K562 (cell line): Measurements from ENCODE around the gene CAV1. TPM values are rescaled to one million over a fixed set of nuclear protein-coding genes. Genes with fewer than 3 reads are reported as not detected.

Experiments used
- ARID2 ChIP-seq: fragments of 450-650 bp; IDR thresholded peaks from 2 replicates; pipeline ENCODE4 v1.6.1; 2017; ENCODE audit warnings: antibody characterized with exemption, mild to moderate bottlenecking
- BACH1 ChIP-seq: fragments of 200-800 bp; sonication (Bioruptor generic); IDR thresholded peaks from 2 replicates; pipeline ENCODE4 v1.6.1; 2016; ENCODE audit warnings: missing genetic modification characterization, missing compliant biosample characterization
- BMI1 ChIP-seq: fragments of 150-350 bp; IDR thresholded peaks from 2 replicates; pipeline ENCODE4 v1.6.1; 2014; ENCODE audit warnings: low read length
- CAMTA2 ChIP-seq: fragments of 250-450 bp; sonication (Bioruptor Pico); conservative IDR thresholded peaks from 2 replicates; pipeline ENCODE4 v1.5.1; 2022
- EP300 ChIP-seq: IDR thresholded peaks from 2 replicates; pipeline ENCODE4 v1.6.1; 2012; ENCODE audit warnings: low read length, improper control_type of control experiment
- GABPA ChIP-seq: fragments of 200-800 bp; sonication (Bioruptor generic); conservative IDR thresholded peaks from 2 replicates; pipeline ENCODE4 v1.6.1; 2016; ENCODE audit warnings: low read depth, missing genetic modification characterization, missing compliant biosample characterization
- JUNB ChIP-seq: fragments of 450-650 bp; formaldehyde crosslinking; conservative IDR thresholded peaks from 2 replicates; pipeline ENCODE4 v1.4.0; 2020; ENCODE audit warnings: mild to moderate bottlenecking
- MECOM ChIP-seq: fragments of 250-450 bp; sonication (Bioruptor Pico); IDR thresholded peaks from 2 replicates; pipeline ENCODE4 v1.8.0; 2022; ENCODE audit warnings: inconsistent platforms
- NR3C1 ChIP-seq: sonication (generic); formaldehyde crosslinking; IDR thresholded peaks from 2 replicates; pipeline ENCODE4 v1.8.1; 2022; ENCODE audit warnings: missing genetic modification reagents
- RBM34 ChIP-seq: fragments of 200-400 bp; formaldehyde crosslinking; IDR thresholded peaks from 2 replicates; pipeline ENCODE4 v1.6.1; 2018; ENCODE audit warnings: low read length, borderline replicate concordance; ENCODE audit not compliant: insufficient read depth
- TRIM24 ChIP-seq, 2 experiments: fragments of 450-650 bp; IDR thresholded peaks; 2 replicates each; pipeline ENCODE4 v1.6.1; 2016
- ZNF12 ChIP-seq: sonication (generic); formaldehyde crosslinking; IDR thresholded peaks from 2 replicates; pipeline ENCODE4 v1.4.0; 2020; ENCODE audit warnings: mild to moderate bottlenecking, missing genetic modification reagents
- ZNF232 ChIP-seq: sonication (generic); formaldehyde crosslinking; IDR thresholded peaks from 2 replicates; pipeline ENCODE4 v1.8.0; 2022; ENCODE audit warnings: mild to moderate bottlenecking, missing genetic modification reagents
- ZNF239 ChIP-seq: fragments of 250-450 bp; sonication (Bioruptor Pico); IDR thresholded peaks from 2 replicates; pipeline ENCODE4 v1.4.0; 2020; ENCODE audit warnings: mild to moderate bottlenecking
- ZNF444 ChIP-seq: fragments of 250-450 bp; sonication (Bioruptor Pico); IDR thresholded peaks from 2 replicates; pipeline ENCODE4 v1.4.0; 2020; ENCODE audit warnings: mild to moderate bottlenecking, moderate library complexity
- ZNF584 ChIP-seq: fragments of 200-800 bp; sonication (Bioruptor generic); IDR thresholded peaks from 2 replicates; pipeline ENCODE4 v1.6.1; 2016; ENCODE audit warnings: low read depth, mild to moderate bottlenecking, missing genetic modification characterization, missing compliant biosample characterization
- polyA plus RNA-seq, 8 experiments: library from polyadenylated mRNA; depleted of rRNA in 4 of 8; stranded (reverse) in 5 of 8; unstranded in 3 of 8; fragments of >200 nt; fragmentation: Nextera tagmentation in 2 of 8; fragmentation: Illumina TruSeq in 1 of 8; extraction: Ambion mirVana in 2 of 8; extraction: Trizol in 1 of 8; gene quantifications; 2 replicates each; pipeline versions ENCODE4 v1.2.1 to v1.2.3, GENCODE V29; 2011 to 2014; ENCODE audit warnings: inconsistent platforms in 1 of 8, missing spikeins in 1 of 8
- total RNA-seq, 7 experiments: library from RNA; depleted of rRNA in 6 of 7; stranded (reverse); fragments of >200 nt in 6 of 7; fragmentation: Illumina TruSeq in 2 of 7; extraction: Trizol in 2 of 7; gene quantifications; 2 replicates each; pipeline versions ENCODE4 v1.2.1 to v1.2.3, GENCODE V29; 2011 to 2021; ENCODE audit warnings: low replicate concordance in 1 of 7
- TF ChIP-seq, protein P1 (sequence below): sonication (generic); formaldehyde crosslinking; IDR thresholded peaks from 2 replicates; pipeline ENCODE4 v1.8.0; 2023; ENCODE audit warnings: missing genetic modification reagents, mild to moderate bottlenecking, borderline replicate concordance
- TF ChIP-seq, protein P2 (sequence below): fragments of 150-350 bp; IDR thresholded peaks from 2 replicates; pipeline ENCODE4 v1.6.1; 2014; ENCODE audit warnings: low read depth, mild to moderate bottlenecking, low read length, borderline replicate concordance
- TF ChIP-seq, protein P3 (sequence below): fragments of 250-450 bp; sonication (Bioruptor Pico); IDR thresholded peaks from 2 replicates; pipeline ENCODE4 v1.6.1; 2021; ENCODE audit warnings: mild to moderate bottlenecking
- TF ChIP-seq, protein P4 (sequence below), 2 experiments: fragments of 200-800 bp in 1 of 2; sonication (Bioruptor generic) in 1 of 2; sonication (generic) in 1 of 2; formaldehyde crosslinking in 1 of 2; IDR thresholded peaks in 1 of 2; conservative IDR thresholded peaks in 1 of 2; 2 replicates each; pipeline versions ENCODE4 v1.5.0 to v1.6.1; 2016 to 2020; ENCODE audit warnings: missing compliant biosample characterization in 1 of 2, missing genetic modification characterization in 1 of 2, missing genetic modification reagents in 1 of 2

CAV1 gene
- total and polyA plus RNA-seq, 9 of the 15 experiments (the other 6 are each of a cell fraction or from before 2014, with no cell fraction given), result 0.08 to 1.5 (median 0.63) TPM

DNA sequence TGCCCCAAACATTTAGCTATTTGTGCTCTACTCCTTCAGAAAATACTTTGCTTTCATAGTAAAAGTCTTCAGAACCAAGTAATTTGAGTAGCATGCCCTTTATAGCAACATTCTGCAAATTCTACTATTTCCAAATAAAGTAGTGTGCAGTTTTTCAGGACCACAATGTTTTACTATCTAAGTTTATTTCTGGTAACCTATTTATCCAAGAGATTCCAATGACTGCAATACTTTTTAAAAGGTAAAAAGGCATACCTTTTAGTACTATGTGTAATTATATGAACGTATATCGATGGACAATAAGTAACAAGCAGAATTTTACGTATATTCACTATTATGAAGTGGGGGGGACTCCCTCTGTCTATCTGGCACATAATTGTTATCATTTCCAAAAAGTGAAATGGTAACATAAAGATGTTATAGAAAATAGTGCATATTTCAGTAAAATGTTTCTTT lies 32.2 kb upstream of the CAV1 start (continued):
- TF ChIP-seq, protein P1, sequence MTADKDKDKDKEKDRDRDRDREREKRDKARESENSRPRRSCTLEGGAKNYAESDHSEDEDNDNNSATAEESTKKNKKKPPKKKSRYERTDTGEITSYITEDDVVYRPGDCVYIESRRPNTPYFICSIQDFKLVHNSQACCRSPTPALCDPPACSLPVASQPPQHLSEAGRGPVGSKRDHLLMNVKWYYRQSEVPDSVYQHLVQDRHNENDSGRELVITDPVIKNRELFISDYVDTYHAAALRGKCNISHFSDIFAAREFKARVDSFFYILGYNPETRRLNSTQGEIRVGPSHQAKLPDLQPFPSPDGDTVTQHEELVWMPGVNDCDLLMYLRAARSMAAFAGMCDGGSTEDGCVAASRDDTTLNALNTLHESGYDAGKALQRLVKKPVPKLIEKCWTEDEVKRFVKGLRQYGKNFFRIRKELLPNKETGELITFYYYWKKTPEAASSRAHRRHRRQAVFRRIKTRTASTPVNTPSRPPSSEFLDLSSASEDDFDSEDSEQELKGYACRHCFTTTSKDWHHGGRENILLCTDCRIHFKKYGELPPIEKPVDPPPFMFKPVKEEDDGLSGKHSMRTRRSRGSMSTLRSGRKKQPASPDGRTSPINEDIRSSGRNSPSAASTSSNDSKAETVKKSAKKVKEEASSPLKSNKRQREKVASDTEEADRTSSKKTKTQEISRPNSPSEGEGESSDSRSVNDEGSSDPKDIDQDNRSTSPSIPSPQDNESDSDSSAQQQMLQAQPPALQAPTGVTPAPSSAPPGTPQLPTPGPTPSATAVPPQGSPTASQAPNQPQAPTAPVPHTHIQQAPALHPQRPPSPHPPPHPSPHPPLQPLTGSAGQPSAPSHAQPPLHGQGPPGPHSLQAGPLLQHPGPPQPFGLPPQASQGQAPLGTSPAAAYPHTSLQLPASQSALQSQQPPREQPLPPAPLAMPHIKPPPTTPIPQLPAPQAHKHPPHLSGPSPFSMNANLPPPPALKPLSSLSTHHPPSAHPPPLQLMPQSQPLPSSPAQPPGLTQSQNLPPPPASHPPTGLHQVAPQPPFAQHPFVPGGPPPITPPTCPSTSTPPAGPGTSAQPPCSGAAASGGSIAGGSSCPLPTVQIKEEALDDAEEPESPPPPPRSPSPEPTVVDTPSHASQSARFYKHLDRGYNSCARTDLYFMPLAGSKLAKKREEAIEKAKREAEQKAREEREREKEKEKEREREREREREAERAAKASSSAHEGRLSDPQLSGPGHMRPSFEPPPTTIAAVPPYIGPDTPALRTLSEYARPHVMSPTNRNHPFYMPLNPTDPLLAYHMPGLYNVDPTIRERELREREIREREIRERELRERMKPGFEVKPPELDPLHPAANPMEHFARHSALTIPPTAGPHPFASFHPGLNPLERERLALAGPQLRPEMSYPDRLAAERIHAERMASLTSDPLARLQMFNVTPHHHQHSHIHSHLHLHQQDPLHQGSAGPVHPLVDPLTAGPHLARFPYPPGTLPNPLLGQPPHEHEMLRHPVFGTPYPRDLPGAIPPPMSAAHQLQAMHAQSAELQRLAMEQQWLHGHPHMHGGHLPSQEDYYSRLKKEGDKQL, result no peak
- TF ChIP-seq BMI1 (no peak), GABPA (tag) (no peak), ZNF584 (CRISPR knock-in tag) (no peak), JUNB (no peak), MECOM (CRISPR knock-in tag) (no peak), ZNF232 (CRISPR knock-in tag) (no peak), TRIM24 (IDR thresholded peaks at IDR 0.05) (no peak), CAMTA2 (CRISPR knock-in tag) (no peak), NR3C1 (no peak), ZNF239 (CRISPR knock-in tag) (no peak), EP300 (no peak), ZNF444 (CRISPR knock-in tag) (no peak), ZNF12 (CRISPR knock-in tag) (no peak), ARID2 (no peak), BACH1 (tag) (no peak), RBM34 (no peak)
- TF ChIP-seq, protein P2, sequence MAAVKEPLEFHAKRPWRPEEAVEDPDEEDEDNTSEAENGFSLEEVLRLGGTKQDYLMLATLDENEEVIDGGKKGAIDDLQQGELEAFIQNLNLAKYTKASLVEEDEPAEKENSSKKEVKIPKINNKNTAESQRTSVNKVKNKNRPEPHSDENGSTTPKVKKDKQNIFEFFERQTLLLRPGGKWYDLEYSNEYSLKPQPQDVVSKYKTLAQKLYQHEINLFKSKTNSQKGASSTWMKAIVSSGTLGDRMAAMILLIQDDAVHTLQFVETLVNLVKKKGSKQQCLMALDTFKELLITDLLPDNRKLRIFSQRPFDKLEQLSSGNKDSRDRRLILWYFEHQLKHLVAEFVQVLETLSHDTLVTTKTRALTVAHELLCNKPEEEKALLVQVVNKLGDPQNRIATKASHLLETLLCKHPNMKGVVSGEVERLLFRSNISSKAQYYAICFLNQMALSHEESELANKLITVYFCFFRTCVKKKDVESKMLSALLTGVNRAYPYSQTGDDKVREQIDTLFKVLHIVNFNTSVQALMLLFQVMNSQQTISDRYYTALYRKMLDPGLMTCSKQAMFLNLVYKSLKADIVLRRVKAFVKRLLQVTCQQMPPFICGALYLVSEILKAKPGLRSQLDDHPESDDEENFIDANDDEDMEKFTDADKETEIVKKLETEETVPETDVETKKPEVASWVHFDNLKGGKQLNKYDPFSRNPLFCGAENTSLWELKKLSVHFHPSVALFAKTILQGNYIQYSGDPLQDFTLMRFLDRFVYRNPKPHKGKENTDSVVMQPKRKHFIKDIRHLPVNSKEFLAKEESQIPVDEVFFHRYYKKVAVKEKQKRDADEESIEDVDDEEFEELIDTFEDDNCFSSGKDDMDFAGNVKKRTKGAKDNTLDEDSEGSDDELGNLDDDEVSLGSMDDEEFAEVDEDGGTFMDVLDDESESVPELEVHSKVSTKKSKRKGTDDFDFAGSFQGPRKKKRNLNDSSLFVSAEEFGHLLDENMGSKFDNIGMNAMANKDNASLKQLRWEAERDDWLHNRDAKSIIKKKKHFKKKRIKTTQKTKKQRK, result no peak
- TF ChIP-seq, protein P3, sequence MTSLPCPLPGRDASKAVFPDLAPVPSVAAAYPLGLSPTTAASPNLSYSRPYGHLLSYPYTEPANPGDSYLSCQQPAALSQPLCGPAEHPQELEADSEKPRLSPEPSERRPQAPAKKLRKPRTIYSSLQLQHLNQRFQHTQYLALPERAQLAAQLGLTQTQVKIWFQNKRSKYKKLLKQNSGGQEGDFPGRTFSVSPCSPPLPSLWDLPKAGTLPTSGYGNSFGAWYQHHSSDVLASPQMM, result no peak
- TF ChIP-seq, protein P4, sequence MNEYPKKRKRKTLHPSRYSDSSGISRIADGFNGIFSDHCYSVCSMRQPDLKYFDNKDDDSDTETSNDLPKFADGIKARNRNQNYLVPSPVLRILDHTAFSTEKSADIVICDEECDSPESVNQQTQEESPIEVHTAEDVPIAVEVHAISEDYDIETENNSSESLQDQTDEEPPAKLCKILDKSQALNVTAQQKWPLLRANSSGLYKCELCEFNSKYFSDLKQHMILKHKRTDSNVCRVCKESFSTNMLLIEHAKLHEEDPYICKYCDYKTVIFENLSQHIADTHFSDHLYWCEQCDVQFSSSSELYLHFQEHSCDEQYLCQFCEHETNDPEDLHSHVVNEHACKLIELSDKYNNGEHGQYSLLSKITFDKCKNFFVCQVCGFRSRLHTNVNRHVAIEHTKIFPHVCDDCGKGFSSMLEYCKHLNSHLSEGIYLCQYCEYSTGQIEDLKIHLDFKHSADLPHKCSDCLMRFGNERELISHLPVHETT (CRISPR knock-in tag; conservative IDR thresholded peaks at IDR 0.05 in 1 of 2, IDR thresholded peaks at IDR 0.05 in 1 of 2), result no peak
